GM12878 (cell line): Measurements from ENCODE around the gene RASSF6. TPM values are rescaled to one million over a fixed set of nuclear protein-coding genes. Genes with fewer than 3 reads are reported as not detected.

Experiments
- ATAC-seq: fragments of 200-7000 bp; cut with Tn5 transposase; 3 replicates; pipeline ENCODE4 v1.9.1; 2020; ENCODE audit warnings: mild to moderate bottlenecking, moderate library complexity
- BruUV-seq: library from RNA; stranded (reverse); fragments of 400-500 nt; replicated peaks from 2 replicates; lab custom pipeline; 2021; lab: Mats Ljungman, UMichigan
- CTCF ChIA-PET: fragments of 300-600 bp; sonication (Branson Sonifier 250); formaldehyde crosslinking; extraction: SDS; loops from one replicate; lab custom pipeline; 2021; ENCODE audit warnings: inconsistent platforms; lab: Yijun Ruan, JAX
- POLR2A ChIA-PET: fragments of 350-600 bp; formaldehyde crosslinking; extraction: SDS; loops from one replicate; lab custom pipeline; 2021; ENCODE audit warnings: inconsistent platforms; lab: Charles Lee
- RAD21 ChIA-PET: fragments of 300-600 bp; sonication (Branson Sonifier 250); formaldehyde crosslinking; loops from one replicate; lab custom pipeline; 2023; ENCODE audit warnings: antibody characterized with exemption; ENCODE audit not compliant: unreplicated experiment; lab: Charles Lee
- SMC1A ChIA-PET: fragments of 300-600 bp; sonication (Branson Sonifier 250); formaldehyde crosslinking; loops from one replicate; lab custom pipeline; 2023; ENCODE audit not compliant: unreplicated experiment, uncharacterized antibody; lab: Charles Lee
- DNase-seq: peaks from one replicate; pipeline ENCODE4 v3.0.0-alpha.2; 2011; ENCODE audit warnings: low read depth, low spot score
- FAIRE-seq: peaks from 3 replicates; lab custom pipeline; 2011; peaks lifted over from hg19 to GRCh38; lab: Jason Lieb, UNC
- H2AFZ ChIP-seq: 2 replicates; pipeline ENCODE4 v1.6.0; 2011; ENCODE audit warnings: low read depth, low read length, control low read depth; ENCODE audit not compliant: control insufficient read depth
- H3K27ac ChIP-seq: 2 replicates; pipeline ENCODE4 v1.5.1; 2011; ENCODE audit warnings: control low read depth; ENCODE audit not compliant: control insufficient read depth, insufficient read depth
- H3K27me3 ChIP-seq, 2 experiments: replicated peaks in 1 of 2; 2 replicates each; pipeline versions ENCODE4 v1.6.0 to v1.6.1; 2011; ENCODE audit warnings: low read length in 1 of 2; ENCODE audit not compliant: control insufficient read depth in 2 of 2, insufficient read depth in 2 of 2
- H3K36me3 ChIP-seq, 2 experiments: 2 replicates each; pipeline ENCODE4 v1.5.1; 2011; ENCODE audit warnings: low read length in 1 of 2; ENCODE audit not compliant: control insufficient read depth in 2 of 2, insufficient read depth in 2 of 2
- H3K4me1 ChIP-seq: 2 replicates; pipeline ENCODE4 v1.6.1; 2011; ENCODE audit warnings: mild to moderate bottlenecking, low read length, moderate library complexity, mixed read lengths; ENCODE audit not compliant: control insufficient read depth, insufficient read depth
- H3K4me2 ChIP-seq: 2 replicates; pipeline ENCODE4 v1.6.0; 2011; ENCODE audit warnings: control low read depth; ENCODE audit not compliant: control insufficient read depth, insufficient read depth
- H3K4me3 ChIP-seq: fragments of 200-600 bp; sonication (generic); 2 replicates; pipeline ENCODE4 v1.5.1; 2016
- H3K79me2 ChIP-seq: 2 replicates; pipeline ENCODE4 v1.6.0; 2011; ENCODE audit warnings: low read length; ENCODE audit not compliant: control insufficient read depth, insufficient read depth
- H3K9ac ChIP-seq: 2 replicates; pipeline ENCODE4 v1.8.0; 2011; ENCODE audit warnings: low read length, control low read depth, mixed read lengths; ENCODE audit not compliant: control insufficient read depth, insufficient read depth
- H3K9me3 ChIP-seq: replicated peaks from 3 replicates; pipeline ENCODE4 v1.5.1; 2011; ENCODE audit warnings: mild to moderate bottlenecking, low read length; ENCODE audit not compliant: control insufficient read depth, insufficient read depth
- H4K20me1 ChIP-seq: 2 replicates; pipeline ENCODE4 v1.6.0; 2011; ENCODE audit not compliant: control insufficient read depth, insufficient read depth
- MXI1 ChIP-seq: fragments of 150-350 bp; IDR thresholded peaks from 2 replicates; pipeline ENCODE4 v1.6.1; 2011; ENCODE audit warnings: low read depth, mild to moderate bottlenecking, inconsistent platforms, low read length, improper control_type of control experiment
- TCF3 ChIP-seq: IDR thresholded peaks from 2 replicates; pipeline ENCODE4 v1.6.1; 2012; ENCODE audit warnings: low read depth, mild to moderate bottlenecking, low read length, borderline replicate concordance; ENCODE audit not compliant: insufficient read depth
- ZNF687 ChIP-seq: fragments of 450-650 bp; IDR thresholded peaks from 2 replicates; pipeline ENCODE4 v1.6.1; 2017; ENCODE audit warnings: mild to moderate bottlenecking, moderate library complexity
- WGBS: methylation state at CpG from one replicate; pipeline ENCODE4 v1.1.6; 2016; ENCODE audit warnings: low lambda C conversion rate; ENCODE audit not compliant: insufficient replicate concordance, insufficient coverage; ENCODE audit errors: missing lambda C conversion rate; 5-methylcytosine and 5-hydroxymethylcytosine counted together
- in situ Hi-C: fragments of 300-500 bp; cut with MboI; formaldehyde crosslinking; loops from 9 replicates; pipeline ENCODE4 v1.14.3; 2018; ENCODE audit warnings: mixed read lengths
- intact Hi-C: fragments of 100-400 bp; cut with micrococcal nuclease; formaldehyde crosslinking; loops from one replicate; pipeline ENCODE4 v1.14.2; 2022; ENCODE audit not compliant: unreplicated experiment
- polyA plus RNA-seq, 11 experiments: library from polyadenylated mRNA; depleted of rRNA in 4 of 11; unstranded in 6 of 11; stranded (reverse) in 5 of 11; fragments of >200 nt; fragmentation: Nextera tagmentation in 4 of 11; fragmentation: Illumina TruSeq in 1 of 11; extraction: Ambion mirVana in 4 of 11; extraction: Trizol in 1 of 11; gene quantifications; 1 replicate in 1 of 11; 2 replicates in 10 of 11; pipeline versions ENCODE4 v1.2.1 to v1.2.3, GENCODE V29; 2011 to 2016; ENCODE audit warnings: inconsistent platforms in 2 of 11, missing spikeins in 2 of 11, low read depth in 1 of 11
- total RNA-seq, 4 experiments: library from RNA; depleted of rRNA in 3 of 4; stranded (reverse); fragments of >200 nt in 3 of 4; fragmentation: Illumina TruSeq in 1 of 4; extraction: Trizol in 1 of 4; gene quantifications; 2 replicates each; pipeline versions ENCODE4 v1.2.1 to v1.2.3, GENCODE V29; 2013 to 2021
- TF ChIP-seq, protein P1 (sequence below), 3 experiments: IDR thresholded peaks in 2 of 3; conservative IDR thresholded peaks in 1 of 3; 2 replicates each; pipeline ENCODE4 v1.5.1; 2011; ENCODE audit warnings: low read depth in 3 of 3, low read length in 3 of 3, mild to moderate bottlenecking in 3 of 3, control low read depth in 2 of 3, moderate library complexity in 2 of 3, inconsistent platforms in 1 of 3, mixed read lengths in 1 of 3; ENCODE audit not compliant: control insufficient read depth in 2 of 3, insufficient read depth in 1 of 3; ENCODE audit errors: extremely low read depth in 1 of 3

RASSF6 gene
- total and polyA plus RNA-seq, 10 of the 15 experiments (the other 5 are each of a cell fraction or from before 2014, with no cell fraction given) = 0.28 to 2.9 (median 0.54) TPM

DNA sequence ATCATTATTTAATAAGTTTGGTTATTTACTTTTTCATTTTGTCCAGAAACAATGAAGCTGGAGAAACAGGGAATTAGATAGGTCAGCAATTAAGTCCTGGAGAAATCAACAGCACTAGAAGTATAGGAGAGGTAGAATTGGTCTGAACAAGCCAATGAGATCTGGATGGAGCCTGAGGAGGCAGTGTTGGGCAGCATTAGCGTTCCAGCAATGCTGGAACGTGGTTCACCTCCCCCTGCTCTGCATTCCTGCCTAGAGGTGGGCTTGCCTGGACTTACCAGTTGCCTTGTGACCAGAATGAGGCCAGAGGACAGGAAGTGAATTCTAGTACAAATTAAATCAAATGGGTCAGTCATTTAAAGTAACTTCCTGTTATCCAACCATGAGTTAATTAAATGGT is 4.6 kb downstream of the RASSF6 start:
- no peak overlapping the region for H3K27ac ChIP-seq
- WGBS = 0% methylated on average over 2 of the region's 2 CpGs
- in situ Hi-C loops (loop anchor here (5.0 to 25.0 kb wide), 2 partner anchors 37 to 1503 kb away; no protein-coding TSS in a partner anchor), intact Hi-C loops (no loop called here)
- no peaks in the 10 kb centered on the region for H3K79me2 ChIP-seq
- BruUV-seq = no TSS peak
- ChIA-PET CTCF (interaction anchor here (1.0 to 2.5 kb wide), 5 partner anchors 12 to 36 kb away, joined by 3 to 14 read pairs (median 5); no protein-coding TSS in a partner anchor), RAD21 (interaction anchor here (1.2 to 5.5 kb wide), 5 partner anchors 10 to 42 kb away, joined by 4 to 39 read pairs (median 21); no protein-coding TSS in a partner anchor), SMC1A (interaction anchor here (0.8 to 13.0 kb wide), 7 partner anchors 10 to 42 kb away, joined by 3 to 146 read pairs (median 10); no protein-coding TSS in a partner anchor), POLR2A (interaction anchor here (0.6 to 5.3 kb wide), 4 partner anchors 10 to 26 kb away, joined by 3 to 52 read pairs (median 7); no protein-coding TSS in a partner anchor)
- H3K9ac ChIP-seq = no peak overlapping the region
- DNase-seq = no peak
- FAIRE-seq = no peak
- no peaks in the 10 kb centered on the region for H3K27me3 ChIP-seq
- no peak overlapping the region for H3K4me3 ChIP-seq
- no peaks in the 10 kb centered on the region for H3K9me3 ChIP-seq
- no peak overlapping the region for H3K4me2 ChIP-seq
- peak; percentile 26 for ATAC-seq
- no peaks in the 10 kb centered on the region for H3K4me1 ChIP-seq
- TF ChIP-seq TCF3 = no peak
- TF ChIP-seq ZNF687 = peak; percentile 33; the same call in 1 of the 2 replicates
- TF ChIP-seq, protein P1, sequence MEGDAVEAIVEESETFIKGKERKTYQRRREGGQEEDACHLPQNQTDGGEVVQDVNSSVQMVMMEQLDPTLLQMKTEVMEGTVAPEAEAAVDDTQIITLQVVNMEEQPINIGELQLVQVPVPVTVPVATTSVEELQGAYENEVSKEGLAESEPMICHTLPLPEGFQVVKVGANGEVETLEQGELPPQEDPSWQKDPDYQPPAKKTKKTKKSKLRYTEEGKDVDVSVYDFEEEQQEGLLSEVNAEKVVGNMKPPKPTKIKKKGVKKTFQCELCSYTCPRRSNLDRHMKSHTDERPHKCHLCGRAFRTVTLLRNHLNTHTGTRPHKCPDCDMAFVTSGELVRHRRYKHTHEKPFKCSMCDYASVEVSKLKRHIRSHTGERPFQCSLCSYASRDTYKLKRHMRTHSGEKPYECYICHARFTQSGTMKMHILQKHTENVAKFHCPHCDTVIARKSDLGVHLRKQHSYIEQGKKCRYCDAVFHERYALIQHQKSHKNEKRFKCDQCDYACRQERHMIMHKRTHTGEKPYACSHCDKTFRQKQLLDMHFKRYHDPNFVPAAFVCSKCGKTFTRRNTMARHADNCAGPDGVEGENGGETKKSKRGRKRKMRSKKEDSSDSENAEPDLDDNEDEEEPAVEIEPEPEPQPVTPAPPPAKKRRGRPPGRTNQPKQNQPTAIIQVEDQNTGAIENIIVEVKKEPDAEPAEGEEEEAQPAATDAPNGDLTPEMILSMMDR (IDR thresholded peaks at IDR 0.05 in 2 of 3, conservative IDR thresholded peaks at IDR 0.05 in 1 of 3; ENCODE audit: control insufficient read depth in 2 of 3, extremely low read depth in 1 of 3, insufficient read depth in 1 of 3, low read depth in 3 of 3, low read length in 3 of 3) = 0 out of 6 replicates have a peak, but pooled peaks of 2 of the 3 experiments have one; percentile 3 to 4
- TF ChIP-seq MXI1 = 0 out of 2 replicates have a peak, but pooled peaks have one; percentile 29
- H3K36me3 ChIP-seq = no peaks in the 10 kb centered on the region
- H4K20me1 ChIP-seq = no peaks in the 10 kb centered on the region
- H2AFZ ChIP-seq = peak overlapping the region; percentile 11; the same call in 1 of the 2 replicates
